Ecto neural progenitor cell (in vitro differentiated cells): ENCODE measurements around the gene TRIM5.
A peak's percentile ranks its signal among the peaks of the same experiment; 100 is the strongest.
"Not testable (repeated sequence)": the region's sequence is repeated elsewhere in the genome, so short reads cannot be mapped to it uniquely, and the experiment has no call there.

ENCODE experiments used
- DNase-seq: peaks from one replicate; pipeline ENCODE4 v3.0.0-alpha.2; 2018; ENCODE audit warnings: low spot score

The TRIM5 gene, protein sequence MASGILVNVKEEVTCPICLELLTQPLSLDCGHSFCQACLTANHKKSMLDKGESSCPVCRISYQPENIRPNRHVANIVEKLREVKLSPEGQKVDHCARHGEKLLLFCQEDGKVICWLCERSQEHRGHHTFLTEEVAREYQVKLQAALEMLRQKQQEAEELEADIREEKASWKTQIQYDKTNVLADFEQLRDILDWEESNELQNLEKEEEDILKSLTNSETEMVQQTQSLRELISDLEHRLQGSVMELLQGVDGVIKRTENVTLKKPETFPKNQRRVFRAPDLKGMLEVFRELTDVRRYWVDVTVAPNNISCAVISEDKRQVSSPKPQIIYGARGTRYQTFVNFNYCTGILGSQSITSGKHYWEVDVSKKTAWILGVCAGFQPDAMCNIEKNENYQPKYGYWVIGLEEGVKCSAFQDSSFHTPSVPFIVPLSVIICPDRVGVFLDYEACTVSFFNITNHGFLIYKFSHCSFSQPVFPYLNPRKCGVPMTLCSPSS

DNA sequence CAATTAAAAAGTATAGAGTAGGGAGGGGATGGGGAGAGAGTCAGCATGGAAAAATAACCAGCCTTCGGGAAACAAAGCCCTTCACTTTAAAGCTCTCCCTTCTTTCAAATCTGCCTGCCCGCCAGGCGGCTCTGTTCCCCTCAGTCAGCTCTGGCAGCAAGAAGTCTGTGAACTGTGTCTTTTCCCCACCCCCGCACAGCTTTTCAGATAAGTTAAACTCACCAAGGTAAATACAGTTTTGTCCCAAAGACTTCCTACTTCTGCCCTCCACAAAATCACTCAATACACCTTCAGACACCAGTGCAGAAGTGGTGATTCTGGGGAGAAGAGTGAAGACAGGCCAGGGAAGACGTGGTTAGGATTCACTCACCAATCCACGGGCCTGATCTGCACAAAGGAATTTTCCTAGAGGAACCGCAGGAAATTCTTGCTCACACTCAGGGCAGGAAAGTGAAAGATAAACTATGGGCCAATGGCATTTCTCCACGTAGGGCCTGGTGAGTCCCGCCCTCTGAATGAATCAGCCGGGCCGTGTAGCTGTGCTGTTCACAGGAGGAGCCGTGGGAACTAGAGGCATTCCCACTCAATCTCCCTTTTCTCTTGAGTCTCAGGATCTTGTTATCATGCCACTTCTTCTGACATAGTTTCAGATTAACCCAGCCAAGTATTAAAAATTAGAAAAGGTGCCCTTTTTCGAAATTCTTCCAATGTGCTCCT lies at the start of gene TRIM5:
TSS of gene TRIM5 (minus strand) at position 429 of the 717 bp plus-strand sequence. CDS start 4,897 bp downstream, outside the sequence.
- DNase-seq = peak; percentile 81

GRCh38 chr11:5727691-5728090 lies 42.8 kb upstream of the TRIM5 start:
- DNase-seq = no peak

DNA sequence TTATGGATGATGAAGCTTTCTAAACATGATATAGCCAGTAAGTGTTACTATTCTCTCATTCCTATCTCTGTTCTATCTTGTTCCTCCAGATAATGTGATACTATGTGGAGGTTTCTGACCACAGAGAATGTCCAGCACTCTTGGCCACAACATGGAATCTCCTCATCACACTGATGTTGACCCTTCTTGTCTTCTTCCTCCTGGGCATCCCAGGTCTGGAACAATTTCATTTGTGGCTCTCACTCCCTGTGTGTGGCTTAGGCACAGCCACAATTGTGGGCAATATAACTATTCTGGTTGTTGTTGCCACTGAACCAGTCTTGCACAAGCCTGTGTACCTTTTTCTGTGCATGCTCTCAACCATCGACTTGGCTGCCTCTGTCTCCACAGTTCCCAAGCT lies 41.5 kb upstream of the TRIM5 start:
- DNase-seq = no peak

DNA sequence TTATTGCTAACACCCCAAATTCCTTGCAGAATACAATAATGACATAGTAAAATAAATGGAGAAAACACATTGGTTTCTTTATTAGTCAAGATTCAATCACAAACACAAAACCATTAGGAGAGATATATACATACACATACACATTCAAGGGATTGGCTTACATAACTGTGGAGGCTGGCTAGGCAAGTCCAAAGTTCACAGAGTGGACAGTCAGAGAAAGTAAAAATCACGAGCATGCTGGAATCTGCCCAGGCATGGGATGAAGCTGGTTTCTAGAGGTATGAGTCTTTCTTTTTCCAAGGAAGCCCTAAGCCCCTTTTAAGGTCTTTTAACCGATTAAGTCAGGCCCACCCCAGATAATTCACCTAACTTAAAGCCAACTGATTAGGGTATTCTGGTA lies 37.7 kb upstream of the TRIM5 start:
- DNase-seq = no peak

- DNase-seq = no peak
Observed at GRCh38 chr11:5719703-5720495, 35.0 kb upstream of the TRIM5 start.

DNA sequence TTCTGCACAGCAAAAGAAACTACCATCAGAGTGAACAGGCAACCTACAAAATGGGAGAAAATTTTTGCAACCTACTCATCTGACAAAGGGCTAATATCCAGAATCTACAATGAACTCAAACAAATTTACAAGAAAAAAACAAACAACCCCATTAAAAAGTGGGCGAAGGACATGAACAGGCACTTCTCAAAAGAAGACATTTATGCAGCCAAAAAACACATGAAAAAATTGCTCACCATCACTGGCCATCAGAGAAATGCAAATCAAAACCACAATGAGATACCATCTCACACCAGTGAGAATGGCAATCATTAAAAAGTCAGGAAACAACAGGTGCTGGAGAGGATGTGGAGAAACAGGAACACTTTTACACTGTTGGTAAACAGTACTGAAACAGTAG lies 31.6 kb upstream of the TRIM5 start:
- not testable (repeated sequence) for DNase-seq

- DNase-seq = no peak
Observed at GRCh38 chr11:5713695-5714094, 28.8 kb upstream of the TRIM5 start.

- DNase-seq = no peak
Observed at GRCh38 chr11:5712507-5712906, 27.6 kb upstream of the TRIM5 start.

GRCh38 chr11:5705688-5706087 lies 20.8 kb upstream of the TRIM5 start:
- DNase-seq = no peak

GRCh38 chr11:5703741-5704536 lies 19.1 kb upstream of the TRIM5 start:
- no peak for DNase-seq

DNA sequence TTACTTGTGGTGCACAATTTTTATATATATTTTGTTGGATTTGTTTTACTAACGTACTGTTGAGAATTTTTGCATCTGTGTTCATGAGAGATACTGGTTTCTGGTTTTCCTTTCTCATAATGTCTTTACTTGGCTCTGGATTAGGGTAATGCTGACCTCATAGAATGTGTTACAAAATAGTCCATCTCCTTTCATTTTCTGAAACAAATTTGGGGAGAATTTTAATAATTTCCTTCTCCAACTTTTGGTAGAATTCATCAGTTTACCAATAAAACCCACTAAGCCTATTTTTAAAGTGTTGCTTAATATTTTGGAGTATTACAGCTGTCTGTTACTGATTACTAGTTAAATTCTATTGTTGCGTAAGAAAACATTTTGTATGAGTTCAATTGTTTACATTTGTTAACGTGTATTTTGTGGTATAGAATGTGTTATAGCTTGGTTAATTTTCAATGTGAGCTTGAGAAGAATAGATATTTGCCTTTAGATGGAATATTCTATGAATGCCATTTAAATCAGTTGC lies 16.2 kb upstream of the TRIM5 start:
- no peak for DNase-seq

DNA sequence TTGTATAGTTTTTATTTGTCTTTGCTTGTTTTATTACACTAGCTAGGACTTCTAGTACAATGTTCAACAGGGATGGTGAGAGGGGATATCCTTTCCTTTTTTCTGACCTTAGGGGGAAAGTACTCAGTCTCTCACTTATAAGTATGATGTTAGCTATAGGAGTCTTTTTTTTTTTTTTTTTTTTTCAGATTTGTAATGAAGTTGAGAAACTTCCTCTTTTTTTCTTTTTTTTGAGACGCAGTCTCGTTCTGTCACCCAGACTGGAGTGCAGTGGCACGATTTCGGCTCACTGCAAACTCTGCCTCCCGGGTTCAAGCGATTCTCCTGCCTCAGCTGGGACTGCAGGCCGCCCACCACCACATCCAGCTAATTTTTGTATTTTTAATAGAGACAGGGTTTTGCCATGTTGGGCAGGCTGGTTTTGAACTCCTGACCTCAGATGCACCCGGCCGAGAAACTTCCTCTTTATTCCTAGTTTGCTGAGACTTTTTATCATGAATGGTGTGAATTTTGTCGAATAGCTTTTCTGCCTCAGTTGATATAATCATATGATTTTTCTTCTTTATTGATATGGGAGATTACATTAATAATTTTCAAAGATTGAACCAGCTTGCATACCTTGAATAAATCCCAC lies 15.7 kb upstream of the TRIM5 start:
- DNase-seq = no peak

GRCh38 chr11:5698281-5698680 lies 13.4 kb upstream of the TRIM5 start:
- DNase-seq = no peak

GRCh38 chr11:5696210-5696609 lies 11.3 kb upstream of the TRIM5 start:
- no peak for DNase-seq

GRCh38 chr11:5695580-5695979 lies 10.7 kb upstream of the TRIM5 start:
- no peak for DNase-seq

- no peak for DNase-seq
Observed at GRCh38 chr11:5694642-5695041, 9.8 kb upstream of the TRIM5 start.

GRCh38 chr11:5691964-5692361 lies 7.1 kb upstream of the TRIM5 start:
- DNase-seq = no peak

- not testable (repeated sequence) for DNase-seq
Observed at GRCh38 chr11:5691238-5691963, 6.5 kb upstream of the TRIM5 start.

GRCh38 chr11:5690736-5691135 lies 5.9 kb upstream of the TRIM5 start:
- no peak for DNase-seq

GRCh38 chr11:5690216-5690615 lies 5.3 kb upstream of the TRIM5 start:
- DNase-seq = no peak
